Endodermal cell (in vitro differentiated cells): ENCODE data around the gene WDFY2. TPM values are rescaled to one million over a fixed set of nuclear protein-coding genes. Genes with fewer than 3 reads are reported as not detected.

Source experiments
- DNase-seq: peaks from one replicate; pipeline ENCODE4 v3.0.0-alpha.2; 2017
- H3K27ac ChIP-seq: 2 replicates; pipeline ENCODE4 v1.5.1; 2013; ENCODE audit warnings: mild to moderate bottlenecking, low read depth, low read length, moderate library complexity
- H3K27me3 ChIP-seq: 2 replicates; pipeline ENCODE4 v1.6.1; 2013; ENCODE audit warnings: mild to moderate bottlenecking, low read length, moderate library complexity; ENCODE audit not compliant: insufficient read depth, control insufficient read depth, poor library complexity, severe bottlenecking
- H3K36me3 ChIP-seq: 2 replicates; pipeline ENCODE4 v1.7.0; 2013; ENCODE audit warnings: mild to moderate bottlenecking, low read length, moderate library complexity; ENCODE audit not compliant: control insufficient read depth, insufficient read depth
- H3K4me1 ChIP-seq: one replicate; pipeline ENCODE4 v1.7.0; 2013; ENCODE audit warnings: low read length; ENCODE audit not compliant: control insufficient read depth, insufficient read depth
- H3K4me3 ChIP-seq: 2 replicates; pipeline ENCODE4 v1.5.1; 2013; ENCODE audit warnings: mild to moderate bottlenecking, low read length, moderate library complexity
- H3K9ac ChIP-seq: 2 replicates; pipeline ENCODE4 v1.6.1; 2013; ENCODE audit warnings: mild to moderate bottlenecking, low read length, moderate library complexity; ENCODE audit not compliant: poor library complexity, severe bottlenecking; ENCODE audit errors: extremely low read depth
- H3K9me3 ChIP-seq: 2 replicates; pipeline ENCODE4 v1.6.1; 2013; ENCODE audit warnings: mild to moderate bottlenecking, low read length, moderate library complexity; ENCODE audit not compliant: control insufficient read depth
- H3K27ac Mint-ChIP-seq: 2 replicates; pipeline ENCODE4 v1.8.0; 2020; ENCODE audit warnings: mixed read lengths
- H3K27me3 Mint-ChIP-seq: 2 replicates; pipeline ENCODE4 v1.8.0; 2021; ENCODE audit warnings: mild to moderate bottlenecking, mixed read lengths; ENCODE audit not compliant: insufficient read depth
- H3K36me3 Mint-ChIP-seq: 2 replicates; pipeline ENCODE4 v1.8.0; 2020; ENCODE audit warnings: low read depth, mixed read lengths
- H3K4me1 Mint-ChIP-seq: 2 replicates; pipeline ENCODE4 v1.8.0; 2020; ENCODE audit warnings: mixed read lengths
- H3K4me3 Mint-ChIP-seq: 2 replicates; pipeline ENCODE4 v1.8.0; 2020; ENCODE audit warnings: mild to moderate bottlenecking, moderate library complexity, mixed read lengths
- H3K9me3 Mint-ChIP-seq: 2 replicates; pipeline ENCODE4 v1.8.0; 2020; ENCODE audit warnings: mild to moderate bottlenecking, mixed read lengths
- CTCF ChIP-seq: fragments of 200-600 bp; sonication (generic); conservative IDR thresholded peaks from 2 replicates; pipeline ENCODE4 v1.5.0; 2021; ENCODE audit warnings: antibody characterized with exemption, mild to moderate bottlenecking
- WGBS, 2 experiments: methylation state at CpG; one replicate each; pipeline versions ENCODE4 v1.1.5 to v1.1.7; 2013; ENCODE audit warnings: missing lambda C conversion rate in 2 of 2, mixed read lengths in 1 of 2; ENCODE audit not compliant: insufficient coverage in 1 of 2, insufficient read length in 1 of 2; 5-methylcytosine and 5-hydroxymethylcytosine counted together
- total RNA-seq, 2 donors: library from RNA; stranded (reverse); fragmentation: NEBNext Ultra II Directional in 1 of 2; extraction: Animal tissue kit (Norgen Biotek cat#: 25700) in 1 of 2; gene quantifications; 2 replicates in 1 of 2; 3 replicates in 1 of 2; pipeline ENCODE4 v1.2.1, GENCODE V29; 2021

Gene WDFY2
- total RNA-seq, 2 donors from 2014 or later, result 20.6 to 28.0 TPM

DNA sequence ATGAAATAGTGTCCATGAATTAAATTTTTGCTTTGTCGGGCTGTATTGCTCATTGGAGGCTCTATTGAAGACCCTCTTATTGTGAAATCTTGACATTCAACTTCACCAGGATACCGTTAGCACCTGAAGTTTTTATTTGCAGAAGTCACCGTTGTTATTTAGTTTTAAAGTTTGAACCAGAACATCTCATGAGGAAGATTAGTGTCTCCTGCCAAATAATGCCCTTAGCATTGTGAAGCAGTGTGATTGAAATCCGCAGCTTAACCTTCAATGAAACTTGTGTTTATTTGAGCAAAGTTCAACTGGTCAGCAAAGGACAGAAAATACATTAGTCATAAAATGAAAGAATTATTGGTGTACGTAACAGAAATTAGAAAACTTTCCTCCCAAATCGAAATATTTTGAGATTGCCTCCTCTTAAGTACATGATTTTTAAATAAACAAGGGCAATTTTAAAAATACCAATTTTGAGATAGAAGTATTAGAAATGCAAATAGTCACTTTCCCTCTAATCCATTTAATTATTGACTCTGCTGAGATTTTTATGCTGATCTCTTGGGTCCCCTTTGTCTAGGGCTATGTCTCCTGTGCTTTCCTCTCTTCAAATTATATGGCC is 84.4 kb downstream of the WDFY2 start:
- H3K9ac ChIP-seq, result no peak overlapping the region
- no peaks in the 10 kb centered on the region for H3K4me1 ChIP-seq
- peaks cover 13% of the 10 kb centered on the region for H3K9me3 ChIP-seq
- Mint-ChIP-seq H3K4me1 (peaks cover 29% of the 10 kb centered on the region), H3K27ac (peak overlapping the region; percentile 57), H3K27me3 (no peaks in the 10 kb centered on the region), H3K4me3 (no peak overlapping the region), H3K9me3 (peaks cover 16% of the 10 kb centered on the region), H3K36me3 (peaks cover 9% of the 10 kb centered on the region)
- H3K4me3 ChIP-seq, result no peak overlapping the region
- WGBS, 2 experiments, result 87 to 98% methylated on average over 4 to 6 of the region's 6 CpGs
- no peak overlapping the region for H3K27ac ChIP-seq
- no peaks in the 10 kb centered on the region for H3K27me3 ChIP-seq
- no peak for DNase-seq
- no peak for TF ChIP-seq CTCF
- no peaks in the 10 kb centered on the region for H3K36me3 ChIP-seq

GRCh38 chr13:51673165-51673564 is 88.9 kb downstream of the WDFY2 start:
- no peak overlapping the region for H3K27ac ChIP-seq
- WGBS, 2 experiments, result 83% methylated on average over 2 of the region's 2 CpGs; no CpG with 5 or more reads in 1 of the 2 experiments
- Mint-ChIP-seq H3K9me3 (peaks cover 16% of the 10 kb centered on the region), H3K27me3 (no peaks in the 10 kb centered on the region), H3K4me3 (no peak overlapping the region), H3K36me3 (peaks cover 9% of the 10 kb centered on the region), H3K4me1 (peaks cover 24% of the 10 kb centered on the region), H3K27ac (no peak overlapping the region)
- no peaks in the 10 kb centered on the region for H3K27me3 ChIP-seq
- no peak overlapping the region for H3K4me3 ChIP-seq
- TF ChIP-seq CTCF, result no peak
- H3K36me3 ChIP-seq, result no peaks in the 10 kb centered on the region
- peaks cover 13% of the 10 kb centered on the region for H3K9me3 ChIP-seq
- H3K4me1 ChIP-seq, result no peaks in the 10 kb centered on the region
- no peak for DNase-seq
- no peak overlapping the region for H3K9ac ChIP-seq

DNA sequence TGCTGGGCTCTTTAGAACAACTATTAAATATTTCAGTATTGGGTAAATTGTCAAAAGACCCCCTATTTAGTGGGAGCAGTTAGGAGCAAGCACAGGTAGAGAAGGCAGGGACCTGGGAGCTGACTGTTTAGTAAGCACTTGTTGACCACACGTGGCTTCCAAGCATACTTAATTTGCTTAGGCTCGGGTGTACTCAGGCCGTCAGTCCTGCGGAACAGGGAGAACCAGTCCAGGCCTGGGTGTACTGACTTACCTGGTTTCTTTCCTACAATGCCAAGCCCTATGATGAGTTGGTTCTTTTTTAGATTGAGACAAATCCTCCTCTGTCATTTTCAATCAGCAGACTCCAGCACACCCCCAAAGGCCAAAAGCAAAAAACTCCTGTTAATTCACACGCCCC is 90.0 kb downstream of the WDFY2 start:
- no peak for TF ChIP-seq CTCF
- H3K27me3 ChIP-seq, result no peaks in the 10 kb centered on the region
- no peak overlapping the region for H3K4me3 ChIP-seq
- Mint-ChIP-seq H3K36me3 (peaks cover 9% of the 10 kb centered on the region), H3K27me3 (no peaks in the 10 kb centered on the region), H3K27ac (peak overlapping the region; percentile 57), H3K9me3 (peaks cover 16% of the 10 kb centered on the region), H3K4me1 (peaks cover 17% of the 10 kb centered on the region), H3K4me3 (no peak overlapping the region)
- no peaks in the 10 kb centered on the region for H3K36me3 ChIP-seq
- DNase-seq, result peak; percentile 56
- peaks cover 13% of the 10 kb centered on the region for H3K9me3 ChIP-seq
- no peak overlapping the region for H3K9ac ChIP-seq
- no peaks in the 10 kb centered on the region for H3K4me1 ChIP-seq
- no peak overlapping the region for H3K27ac ChIP-seq
- WGBS, 2 experiments, result 90 to 100% methylated on average over 2 to 5 of the region's 5 CpGs
